CD14-positive monocyte (primary cell): ENCODE measurements around the gene TMEM120B. TPM values are rescaled to one million over a fixed set of nuclear protein-coding genes. Genes with fewer than 3 reads are reported as not detected.
"Not testable (repeated sequence)": the region's sequence is repeated elsewhere in the genome, so short reads cannot be mapped to it uniquely, and the experiment has no call there.

Experiments
- DNase-seq, 3 donors: peaks; one replicate each; pipeline ENCODE4 v3.0.0-alpha.2; 2011 to 2022
- H2AFZ ChIP-seq: 2 replicates; pipeline ENCODE4 v1.6.0; 2012; ENCODE audit warnings: mild to moderate bottlenecking, low read depth, low read length, inconsistent platforms; ENCODE audit not compliant: insufficient read depth, poor library complexity, severe bottlenecking
- H3K27ac ChIP-seq, 2 donors: 1 replicate in 1 of 2; 2 replicates in 1 of 2; pipeline ENCODE4 v1.5.1; 2012 to 2013; ENCODE audit warnings: low read length in 2 of 2, control low read depth in 1 of 2, inconsistent platforms in 1 of 2, low read depth in 1 of 2, mild to moderate bottlenecking in 1 of 2
- H3K27me3 ChIP-seq, 2 donors: one replicate each; pipeline versions ENCODE4 v1.6.0 to v1.6.1; 2011 to 2013; ENCODE audit warnings: low read length in 2 of 2; ENCODE audit not compliant: control insufficient read depth in 2 of 2, insufficient read depth in 2 of 2
- H3K36me3 ChIP-seq, 2 donors: replicated peaks in 1 of 2; 1 replicate in 1 of 2; 2 replicates in 1 of 2; pipeline versions ENCODE4 v1.5.1 to v1.6.1; 2012 to 2013; ENCODE audit warnings: low read length in 2 of 2, control low read depth in 1 of 2, inconsistent platforms in 1 of 2, mild to moderate bottlenecking in 1 of 2; ENCODE audit not compliant: insufficient read depth in 2 of 2, control insufficient read depth in 1 of 2
- H3K4me1 ChIP-seq, 2 donors: 1 replicate in 1 of 2; 2 replicates in 1 of 2; pipeline versions ENCODE4 v1.5.1 to v1.6.1; 2012 to 2013; ENCODE audit warnings: low read length in 2 of 2, control low read depth in 1 of 2, inconsistent platforms in 1 of 2, mild to moderate bottlenecking in 1 of 2, moderate library complexity in 1 of 2; ENCODE audit not compliant: insufficient read depth in 2 of 2, control insufficient read depth in 1 of 2
- H3K4me2 ChIP-seq: replicated peaks from 2 replicates; pipeline ENCODE3; 2012; ENCODE audit warnings: low read length, moderate library complexity, mild to moderate bottlenecking; ENCODE audit not compliant: poor library complexity, severe bottlenecking; ENCODE audit errors: extremely low read depth
- H3K4me3 ChIP-seq, 3 experiments: fragments of 200-600 bp in 1 of 3; sonication (generic) in 1 of 3; replicated peaks in 1 of 3; 1 replicate in 2 of 3; 2 replicates in 1 of 3; pipeline ENCODE4 v1.5.1; 2011 to 2013; ENCODE audit warnings: low read length in 3 of 3, mild to moderate bottlenecking in 3 of 3, control low read depth in 2 of 3, low read depth in 2 of 3, inconsistent platforms in 1 of 3, moderate library complexity in 1 of 3
- H3K79me2 ChIP-seq: 2 replicates; pipeline ENCODE4 v1.6.0; 2012; ENCODE audit warnings: mild to moderate bottlenecking, control low read depth, inconsistent platforms, low read length, moderate library complexity; ENCODE audit not compliant: insufficient read depth
- H3K9ac ChIP-seq: 2 replicates; pipeline ENCODE4 v1.6.0; 2017; ENCODE audit warnings: low read length, mild to moderate bottlenecking; ENCODE audit not compliant: insufficient read depth, poor library complexity, severe bottlenecking
- H3K9me3 ChIP-seq, 2 donors: replicated peaks in 1 of 2; 1 replicate in 1 of 2; 2 replicates in 1 of 2; pipeline versions ENCODE4 v1.5.1 to v1.6.1; 2012 to 2013; ENCODE audit warnings: low read length in 2 of 2, control low read depth in 1 of 2; ENCODE audit not compliant: control insufficient read depth in 1 of 2, insufficient read depth in 1 of 2
- H4K20me1 ChIP-seq: 2 replicates; pipeline ENCODE4 v1.6.0; 2012; ENCODE audit warnings: mild to moderate bottlenecking, low read length, control low read depth, moderate library complexity; ENCODE audit not compliant: insufficient read depth
- H3K27ac Mint-ChIP-seq, 7 donors: one replicate each; pipeline ENCODE4 v1.8.0; 2020; ENCODE audit warnings: mild to moderate bottlenecking in 7 of 7, mixed read lengths in 7 of 7, moderate library complexity in 6 of 7, inconsistent platforms in 2 of 7
- H3K27me3 Mint-ChIP-seq, 3 donors: one replicate each; pipeline ENCODE4 v1.8.0; 2021 to 2022; ENCODE audit warnings: low read depth in 3 of 3, mild to moderate bottlenecking in 3 of 3, mixed read lengths in 3 of 3, moderate library complexity in 3 of 3, inconsistent platforms in 1 of 3
- H3K36me3 Mint-ChIP-seq, 2 donors: one replicate each; pipeline ENCODE4 v1.8.0; 2020; ENCODE audit warnings: mixed read lengths in 2 of 2, inconsistent platforms in 1 of 2, mild to moderate bottlenecking in 1 of 2
- H3K4me1 Mint-ChIP-seq: one replicate; pipeline ENCODE4 v1.8.0; 2020; ENCODE audit warnings: mild to moderate bottlenecking, mixed read lengths
- H3K4me3 Mint-ChIP-seq, 2 donors: one replicate each; pipeline ENCODE4 v1.8.0; 2020; ENCODE audit warnings: mild to moderate bottlenecking in 2 of 2, mixed read lengths in 2 of 2, moderate library complexity in 1 of 2
- H3K9me3 Mint-ChIP-seq, 7 donors: one replicate each; pipeline ENCODE4 v1.8.0; 2020 to 2022; ENCODE audit warnings: mixed read lengths in 7 of 7, mild to moderate bottlenecking in 6 of 7, moderate library complexity in 6 of 7, inconsistent platforms in 2 of 7
- CTCF ChIP-seq: fragments of 200-600 bp; IDR thresholded peaks from one replicate; pipeline ENCODE4 v1.8.0; 2022; ENCODE audit warnings: antibody characterized with exemption, mild to moderate bottlenecking
- WGBS: methylation state at CpG from one replicate; pipeline ENCODE4 v1.1.5; 2013; ENCODE audit warnings: missing lambda C conversion rate; ENCODE audit not compliant: insufficient coverage; 5-methylcytosine and 5-hydroxymethylcytosine counted together
- intact Hi-C, 2 donors: fragments of 100-400 bp; cut with micrococcal nuclease; formaldehyde crosslinking; loops; one replicate each; pipeline versions ENCODE4 v1.15.0 to v1.15.1; 2023
- polyA plus RNA-seq, 3 donors: library from polyadenylated mRNA; depleted of rRNA in 1 of 3; unstranded in 2 of 3; stranded (reverse) in 1 of 3; fragments of 300-500 nt in 2 of 3; fragments of >200 nt in 1 of 3; fragmentation: Illumina TruSeq in 2 of 3; gene quantifications; 1 replicate in 2 of 3; 2 replicates in 1 of 3; pipeline ENCODE4 v1.2.3, GENCODE V29; 2012 to 2021

TMEM120B gene
- polyA plus RNA-seq, 3 donors = 0.65 to 2.4 (median 1.1) TPM

- H3K9me3 ChIP-seq = no peaks in the 10 kb centered on the region
- H3K79me2 ChIP-seq = no peaks in the 10 kb centered on the region
- H3K4me1 ChIP-seq = peaks cover 4 to 12% of the 10 kb centered on the region in 2 donors
- no peaks in the 10 kb centered on the region for H3K36me3 ChIP-seq
- H3K9ac ChIP-seq = no peak overlapping the region
- peaks cover 0 to 3% (median 0%) of the 10 kb centered on the region in 3 donors for H3K27me3 Mint-ChIP-seq
- intact Hi-C loops = no loop called here
- no peak for DNase-seq
- H2AFZ ChIP-seq = no peak overlapping the region
- H3K9me3 Mint-ChIP-seq = no peaks in the 10 kb centered on the region
- no peaks in the 10 kb centered on the region for H3K27me3 ChIP-seq
- no peak for TF ChIP-seq CTCF
- no peak overlapping the region for H3K4me3 Mint-ChIP-seq
- no peak overlapping the region for H3K27ac Mint-ChIP-seq
- H4K20me1 ChIP-seq = no peaks in the 10 kb centered on the region
- H3K36me3 Mint-ChIP-seq = no peaks in the 10 kb centered on the region
- H3K27ac ChIP-seq = no peak overlapping the region
- WGBS = no CpG with 5 or more reads among the region's 3 CpGs
- no peak overlapping the region for H3K4me3 ChIP-seq
- peaks cover 3% of the 10 kb centered on the region for H3K4me1 Mint-ChIP-seq
- no peak overlapping the region for H3K4me2 ChIP-seq
Measured at GRCh38 chr12:121688966-121689365, 23.6 kb upstream of the TMEM120B start.

GRCh38 chr12:121689430-121689829 is 23.1 kb upstream of the TMEM120B start:
- DNase-seq = no peak
- Histone ChIP-seq H3K27ac (no peak overlapping the region), H3K4me1 (peaks cover 4 to 12% of the 10 kb centered on the region in 2 donors), H2AFZ (no peak overlapping the region), H3K9ac (no peak overlapping the region), H3K79me2 (no peaks in the 10 kb centered on the region), H3K36me3 (no peaks in the 10 kb centered on the region), H3K4me3 (no peak overlapping the region), H3K9me3 (no peaks in the 10 kb centered on the region), H4K20me1 (no peaks in the 10 kb centered on the region), H3K27me3 (no peaks in the 10 kb centered on the region), H3K4me2 (no peak overlapping the region)
- H3K27ac Mint-ChIP-seq = peak overlapping the region in 1 of 7 donors; percentile 2
- no peaks in the 10 kb centered on the region for H3K9me3 Mint-ChIP-seq
- no peak overlapping the region for H3K4me3 Mint-ChIP-seq
- TF ChIP-seq CTCF = no peak
- 93% methylated on average over 1 of the region's 2 CpGs for WGBS
- H3K27me3 Mint-ChIP-seq = peaks cover 0 to 3% (median 0%) of the 10 kb centered on the region in 3 donors
- intact Hi-C loops = no loop called here
- no peaks in the 10 kb centered on the region for H3K36me3 Mint-ChIP-seq
- H3K4me1 Mint-ChIP-seq = peaks cover 3% of the 10 kb centered on the region

- H3K79me2 ChIP-seq, H3K36me3 ChIP-seq, H3K27ac ChIP-seq, H3K9me3 Mint-ChIP-seq, H3K9ac ChIP-seq, H3K36me3 Mint-ChIP-seq, H4K20me1 ChIP-seq, H2AFZ ChIP-seq, H3K9me3 ChIP-seq, H3K27me3 Mint-ChIP-seq, H3K4me3 Mint-ChIP-seq, H3K27me3 ChIP-seq, H3K4me1 ChIP-seq, H3K4me3 ChIP-seq, H3K4me1 Mint-ChIP-seq, DNase-seq, H3K4me2 ChIP-seq: not testable (repeated sequence)
- 64% methylated on average over 1 of the region's 3 CpGs for WGBS
- intact Hi-C loops = loop anchor here in 1 of 2 donors (5.0 kb wide), 1 partner anchor 100 kb away; the partner anchor contains the start of gene RHOF
- H3K27ac Mint-ChIP-seq = peak overlapping the region in 1 of 7 donors; percentile 37
Measured at GRCh38 chr12:121692744-121693143, 19.8 kb upstream of the TMEM120B start.
